ENCODE results near the gene ATP11B. TPM values are rescaled to one million over a fixed set of nuclear protein-coding genes. Genes with fewer than 3 reads are reported as not detected.

ATP11B gene
- total and polyA plus RNA-seq, 2 experiments from 2014 or later: 25.5 to 68.1 TPM

DNA sequence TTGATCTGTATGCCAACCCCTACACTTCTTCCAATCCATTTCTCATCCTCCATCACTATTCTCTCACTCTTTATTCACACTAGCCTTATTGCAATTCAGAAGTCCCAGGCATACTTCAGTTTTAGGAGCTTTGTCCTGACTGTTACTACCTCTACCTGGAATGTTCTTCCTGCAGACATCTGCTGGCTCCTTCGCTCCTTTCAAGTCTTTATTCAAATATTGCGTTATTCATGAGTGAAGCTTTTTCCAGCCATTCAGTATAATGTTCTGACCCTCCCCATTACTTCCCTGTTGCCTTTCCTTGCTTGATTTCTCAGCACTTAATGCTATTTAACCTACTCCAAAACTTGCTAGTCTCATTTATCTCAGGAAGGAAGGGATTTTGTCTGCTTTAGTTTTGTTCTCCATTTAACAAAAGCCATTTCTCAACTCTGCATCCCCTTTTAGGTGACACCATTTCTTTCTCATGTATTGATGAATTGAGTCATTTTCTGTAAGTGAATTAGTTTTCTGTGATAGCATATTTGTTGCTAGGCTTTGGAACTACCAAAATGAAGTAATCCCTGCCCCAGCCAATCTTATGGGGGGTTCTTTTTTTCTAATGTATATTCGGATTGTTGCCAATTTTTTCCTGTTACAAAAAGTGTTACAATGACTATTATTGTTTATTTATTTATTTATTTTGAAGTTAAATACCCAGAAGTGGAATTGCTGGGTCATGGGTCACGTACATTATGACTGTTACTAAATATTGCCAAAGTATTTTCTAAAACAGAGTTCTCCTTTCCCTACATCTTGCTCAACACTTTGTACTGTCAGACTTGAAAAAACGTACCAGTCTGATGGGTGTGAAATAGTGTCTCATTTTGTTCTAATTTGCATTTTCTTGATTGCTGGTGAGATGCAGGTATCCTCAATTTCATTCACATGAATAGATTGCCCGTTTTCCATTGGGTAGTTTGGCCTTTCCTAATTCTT, 9.4 kb downstream of the ATP11B start:
- H3K9me3 ChIP-seq (ENCODE audit: low read depth): no peaks in the 10 kb centered on the region
- H2AFZ ChIP-seq: no peak overlapping the region
- H3K27ac ChIP-seq: no peak overlapping the region
- no peaks in the 10 kb centered on the region for H3K27me3 ChIP-seq (replicated peaks; ENCODE audit: insufficient read depth)
- peaks cover 9% of the 10 kb centered on the region; the same call in 1 of the 2 replicates for H3F3A ChIP-seq (ENCODE audit: insufficient read depth)
- H3K9ac ChIP-seq: no peak overlapping the region
- TF ChIP-seq EZH2 (IDR thresholded peaks at IDR 0.05; ENCODE audit: insufficient read depth, poor library complexity, severe bottlenecking): no peak
- no peak for TF ChIP-seq EZH2phosphoT487 (IDR thresholded peaks at IDR 0.05; ENCODE audit: insufficient read depth, low read depth)
- in situ Hi-C loops (cut with MboI): no loop called here
- H3K36me3 ChIP-seq (ENCODE audit: low read depth): no peaks in the 10 kb centered on the region
- peaks cover 12% of the 10 kb centered on the region; the same call in 1 of the 2 replicates for H4K20me1 ChIP-seq (ENCODE audit: insufficient read depth)
- H3K9me2 ChIP-seq (ENCODE audit: insufficient read depth): no peaks in the 10 kb centered on the region
- 61 to 66% methylated on average over 6 of the region's 6 CpGs for WGBS, 2 experiments (ENCODE audit: low coverage in 1 of 2, low lambda C conversion rate in 2 of 2, missing lambda C conversion rate in 2 of 2)
- peaks cover 100% of the 10 kb centered on the region for H3K79me2 ChIP-seq (ENCODE audit: insufficient read depth)
- H3K4me3 ChIP-seq: no peak overlapping the region
- H3K4me2 ChIP-seq (ENCODE audit: unreplicated experiment): no peak overlapping the region
- 0 out of 2 replicates have a peak, but pooled peaks cover 9% of the 10 kb centered on the region for H3K4me1 ChIP-seq (ENCODE audit: insufficient read depth)
- no peak for DNase-seq

GRCh38 chr3:182803596-182803995, 10.3 kb downstream of the ATP11B start:
- H3K9me2 ChIP-seq (ENCODE audit: insufficient read depth): no peaks in the 10 kb centered on the region
- H3K36me3 ChIP-seq (ENCODE audit: low read depth): no peaks in the 10 kb centered on the region
- no peaks in the 10 kb centered on the region for H3K9me3 ChIP-seq (ENCODE audit: low read depth)
- no peak overlapping the region for H3K9ac ChIP-seq
- H3K27ac ChIP-seq: no peak overlapping the region
- TF ChIP-seq EZH2phosphoT487 (IDR thresholded peaks at IDR 0.05; ENCODE audit: insufficient read depth, low read depth) (no peak), EZH2 (IDR thresholded peaks at IDR 0.05; ENCODE audit: insufficient read depth, poor library complexity, severe bottlenecking) (no peak)
- in situ Hi-C loops (cut with MboI): no loop called here
- peaks cover 18% of the 10 kb centered on the region for H3K4me1 ChIP-seq (ENCODE audit: insufficient read depth)
- H2AFZ ChIP-seq: no peak overlapping the region
- 86 to 89% methylated on average over 4 of the region's 4 CpGs for WGBS, 2 experiments (ENCODE audit: low coverage in 1 of 2, low lambda C conversion rate in 2 of 2, missing lambda C conversion rate in 2 of 2)
- peaks cover 15% of the 10 kb centered on the region; the same call in 1 of the 2 replicates for H3F3A ChIP-seq (ENCODE audit: insufficient read depth)
- no peaks in the 10 kb centered on the region for H3K27me3 ChIP-seq (replicated peaks; ENCODE audit: insufficient read depth)
- no peak overlapping the region for H3K4me3 ChIP-seq
- H4K20me1 ChIP-seq (ENCODE audit: insufficient read depth): peaks cover 17% of the 10 kb centered on the region; the same call in 1 of the 2 replicates
- H3K4me2 ChIP-seq (ENCODE audit: unreplicated experiment): no peak overlapping the region
- H3K79me2 ChIP-seq (ENCODE audit: insufficient read depth): peaks cover 100% of the 10 kb centered on the region
- no peak for DNase-seq

GRCh38 chr3:182807061-182807460, 13.8 kb downstream of the ATP11B start:
- Histone ChIP-seq H3K4me2 (ENCODE audit: unreplicated experiment) (no peak overlapping the region), H3K9me2 (ENCODE audit: insufficient read depth) (no peaks in the 10 kb centered on the region), H3K4me3 (no peak overlapping the region), H4K20me1 (ENCODE audit: insufficient read depth) (peaks cover 13% of the 10 kb centered on the region; the same call in 1 of the 2 replicates), H2AFZ (no peak overlapping the region), H3K9ac (no peak overlapping the region), H3F3A (ENCODE audit: insufficient read depth) (peaks cover 19% of the 10 kb centered on the region; the same call in 1 of the 2 replicates), H3K4me1 (ENCODE audit: insufficient read depth) (peaks cover 40% of the 10 kb centered on the region), H3K36me3 (ENCODE audit: low read depth) (no peaks in the 10 kb centered on the region), H3K79me2 (ENCODE audit: insufficient read depth) (peaks cover 100% of the 10 kb centered on the region), H3K27me3 (replicated peaks; ENCODE audit: insufficient read depth) (no peaks in the 10 kb centered on the region), H3K27ac (no peak overlapping the region), H3K9me3 (ENCODE audit: low read depth) (no peaks in the 10 kb centered on the region)
- 89 to 100% methylated on average over 1 of the region's 1 CpG for WGBS, 2 experiments (ENCODE audit: low coverage in 1 of 2, low lambda C conversion rate in 2 of 2, missing lambda C conversion rate in 2 of 2)
- in situ Hi-C loops (cut with MboI): no loop called here
- TF ChIP-seq EZH2 (IDR thresholded peaks at IDR 0.05; ENCODE audit: insufficient read depth, poor library complexity, severe bottlenecking) (no peak), EZH2phosphoT487 (IDR thresholded peaks at IDR 0.05; ENCODE audit: insufficient read depth, low read depth) (no peak)
- no peak for DNase-seq

DNA sequence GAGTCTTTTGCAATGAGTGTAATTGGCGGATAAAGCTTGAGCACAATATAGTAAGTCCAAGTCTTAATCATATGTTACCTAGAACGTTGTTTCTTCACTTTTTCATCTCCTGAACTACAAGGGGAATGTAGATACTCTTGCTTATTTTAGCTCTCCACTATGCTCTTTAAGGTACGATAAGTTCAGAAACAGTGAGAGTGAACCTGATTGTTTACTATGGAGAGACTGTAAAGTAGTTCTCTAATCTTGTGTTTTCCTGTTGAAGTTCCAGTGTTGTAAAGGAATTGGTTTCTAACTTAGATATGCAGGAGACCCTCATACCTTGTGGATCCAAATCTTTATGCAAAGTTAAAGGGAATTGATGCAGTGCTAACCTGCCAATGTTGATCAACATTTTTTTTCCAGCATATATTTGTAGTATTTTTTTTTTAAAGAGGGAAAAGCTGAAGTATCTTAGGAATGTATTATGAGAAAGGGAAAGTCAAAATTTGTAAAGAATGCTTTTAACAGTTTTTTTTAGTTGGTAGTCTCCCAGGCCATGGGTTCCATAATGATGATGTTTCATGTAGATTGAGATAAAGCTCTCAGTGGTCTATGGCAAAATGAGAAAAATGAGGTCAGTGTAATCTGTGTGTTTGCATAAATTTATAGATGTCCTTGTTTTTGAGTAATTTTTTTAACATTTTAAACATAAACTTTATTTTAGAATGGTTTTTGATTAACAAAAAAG, 14.9 kb downstream of the ATP11B start:
- no peak for DNase-seq
- in situ Hi-C loops (cut with MboI): no loop called here
- H3K4me1 ChIP-seq (ENCODE audit: insufficient read depth): peaks cover 33% of the 10 kb centered on the region
- TF ChIP-seq EZH2 (IDR thresholded peaks at IDR 0.05; ENCODE audit: insufficient read depth, poor library complexity, severe bottlenecking): no peak
- TF ChIP-seq EZH2phosphoT487 (IDR thresholded peaks at IDR 0.05; ENCODE audit: insufficient read depth, low read depth): no peak
- 93 to 98% methylated on average over 3 of the region's 3 CpGs for WGBS, 2 experiments (ENCODE audit: low coverage in 1 of 2, low lambda C conversion rate in 2 of 2, missing lambda C conversion rate in 2 of 2)
- no peak overlapping the region for H2AFZ ChIP-seq
- no peaks in the 10 kb centered on the region for H3K9me2 ChIP-seq (ENCODE audit: insufficient read depth)
- no peaks in the 10 kb centered on the region for H3K36me3 ChIP-seq (ENCODE audit: low read depth)
- no peaks in the 10 kb centered on the region for H3K27me3 ChIP-seq (replicated peaks; ENCODE audit: insufficient read depth)
- H3K4me2 ChIP-seq (ENCODE audit: unreplicated experiment): peak overlapping the region; percentile 5
- H3K4me3 ChIP-seq: no peak overlapping the region
- H3K9me3 ChIP-seq (ENCODE audit: low read depth): no peaks in the 10 kb centered on the region
- peaks cover 10% of the 10 kb centered on the region; the same call in 1 of the 2 replicates for H3F3A ChIP-seq (ENCODE audit: insufficient read depth)
- H4K20me1 ChIP-seq (ENCODE audit: insufficient read depth): peaks cover 15% of the 10 kb centered on the region; the same call in 1 of the 2 replicates
- no peak overlapping the region for H3K9ac ChIP-seq
- H3K79me2 ChIP-seq (ENCODE audit: insufficient read depth): peaks cover 100% of the 10 kb centered on the region
- H3K27ac ChIP-seq: no peak overlapping the region

All from GM23248 (cell line).